ENCODE results near the gene PDZD2.

PDZD2 gene

GRCh38 chr5:32027093-32027716 lies 388.3 kb downstream of the PDZD2 start:
- Histone ChIP-seq H3K27ac (peak overlapping the region; percentile 26 to 46), H3K4me3 (no peak overlapping the region), H3K4me1 (peaks cover 0 to 31% (median 18%) of the 10 kb centered on the region in 4 donors), H3K36me3 (no peaks in the 10 kb centered on the region), H3K27me3 (no peaks in the 10 kb centered on the region), H3K9me3 (no peaks in the 10 kb centered on the region)
- TF ChIP-seq CTCF (IDR thresholded peaks at IDR 0.05): no peak
- intact Hi-C loops (cut with DNase I; ENCODE audit: low total_unique reads): no loop called here
- DNase-seq: no peak

- Histone ChIP-seq H3K9me3 (no peaks in the 10 kb centered on the region), H3K27ac (peak overlapping the region; percentile 26 to 46), H3K4me1 (peaks cover 0 to 31% (median 18%) of the 10 kb centered on the region in 4 donors), H3K4me3 (no peak overlapping the region), H3K27me3 (no peaks in the 10 kb centered on the region), H3K36me3 (no peaks in the 10 kb centered on the region)
- DNase-seq: peak; percentile 86 to 87
- intact Hi-C loops (cut with DNase I; ENCODE audit: low total_unique reads): no loop called here
- no peak for TF ChIP-seq CTCF (IDR thresholded peaks at IDR 0.05)
Observed at GRCh38 chr5:32027717-32028458, 389.0 kb downstream of the PDZD2 start.

- intact Hi-C loops (cut with DNase I; ENCODE audit: low total_unique reads): no loop called here
- Histone ChIP-seq H3K4me3 (no peak overlapping the region), H3K36me3 (no peaks in the 10 kb centered on the region), H3K9me3 (no peaks in the 10 kb centered on the region), H3K4me1 (peaks cover 0 to 31% (median 18%) of the 10 kb centered on the region in 4 donors), H3K27ac (peak overlapping the region in 1 of 2 donors; percentile 45), H3K27me3 (no peaks in the 10 kb centered on the region)
- DNase-seq: no peak
- TF ChIP-seq CTCF (IDR thresholded peaks at IDR 0.05): no peak
Observed at GRCh38 chr5:32029261-32029660, 390.3 kb downstream of the PDZD2 start.

- intact Hi-C loops (cut with DNase I; ENCODE audit: low total_unique reads): no loop called here
- Histone ChIP-seq H3K27me3 (no peaks in the 10 kb centered on the region), H3K9me3 (no peaks in the 10 kb centered on the region), H3K36me3 (no peaks in the 10 kb centered on the region), H3K4me1 (peaks cover 0 to 31% (median 18%) of the 10 kb centered on the region in 4 donors), H3K4me3 (no peak overlapping the region), H3K27ac (peak overlapping the region in 1 of 2 donors; percentile 45)
- no peak for DNase-seq
- no peak for TF ChIP-seq CTCF (IDR thresholded peaks at IDR 0.05)
Observed at GRCh38 chr5:32029781-32030180, 390.9 kb downstream of the PDZD2 start.

- no peak for TF ChIP-seq CTCF (IDR thresholded peaks at IDR 0.05)
- no peaks in the 10 kb centered on the region for H3K9me3 ChIP-seq
- DNase-seq: no peak
- intact Hi-C loops (cut with DNase I; ENCODE audit: low total_unique reads): no loop called here
- peaks cover 0 to 31% (median 18%) of the 10 kb centered on the region in 4 donors for H3K4me1 ChIP-seq
- H3K4me3 ChIP-seq: no peak overlapping the region
- no peaks in the 10 kb centered on the region for H3K36me3 ChIP-seq
- H3K27ac ChIP-seq: no peak overlapping the region
- H3K27me3 ChIP-seq: no peaks in the 10 kb centered on the region
Observed at GRCh38 chr5:32030222-32030621, 391.3 kb downstream of the PDZD2 start.

All from tibial artery (tissue), 4 donors.